OCI-LY7 (cell line): ENCODE data around the gene TMEM18. TPM values are rescaled to one million over a fixed set of nuclear protein-coding genes. Genes with fewer than 3 reads are reported as not detected.

Source experiments
- BruUV-seq: library from RNA; stranded (reverse); fragments of 400-500 nt; replicated peaks from 2 replicates; lab custom pipeline; 2021; lab: Mats Ljungman, UMichigan
- CTCF ChIA-PET: fragments of 300-600 bp; sonication (Branson Sonifier 250); formaldehyde crosslinking; loops from one replicate; lab custom pipeline; 2022; ENCODE audit warnings: antibody characterized with exemption; ENCODE audit not compliant: unreplicated experiment; lab: Charles Lee
- POLR2A ChIA-PET: fragments of 300-600 bp; sonication (Branson Sonifier 250); formaldehyde crosslinking; loops from one replicate; lab custom pipeline; 2022; ENCODE audit warnings: antibody characterized with exemption; lab: Charles Lee
- DNase-seq: peaks from one replicate; pipeline ENCODE4 v3.0.0-alpha.2; 2015; ENCODE audit warnings: low spot score
- H2AFZ ChIP-seq: fragments of 200-600 bp; sonication (generic), shearing (Covaris generic); 2 replicates; pipeline ENCODE4 v1.6.1; 2014; ENCODE audit warnings: mild to moderate bottlenecking, antibody characterized with exemption, low read length, moderate library complexity
- H3K27ac ChIP-seq: fragments of 200-600 bp; sonication (generic); 2 replicates; pipeline ENCODE4 v1.5.1; 2014; ENCODE audit warnings: mixed run types, low read depth, mild to moderate bottlenecking, moderate library complexity, low read length, inconsistent platforms; ENCODE audit not compliant: poor library complexity, severe bottlenecking
- H3K36me3 ChIP-seq: fragments of 200-600 bp; sonication (generic); 2 replicates; pipeline ENCODE4 v1.6.1; 2014; ENCODE audit warnings: mild to moderate bottlenecking, antibody characterized with exemption, low read length, moderate library complexity, mixed read lengths; ENCODE audit not compliant: insufficient read depth
- H3K4me1 ChIP-seq: fragments of 200-600 bp; sonication (generic); 2 replicates; pipeline ENCODE4 v1.5.1; 2014; ENCODE audit warnings: mild to moderate bottlenecking, low read length; ENCODE audit not compliant: insufficient read depth, poor library complexity, severe bottlenecking
- H3K4me2 ChIP-seq: fragments of 200-600 bp; sonication (generic); 2 replicates; pipeline ENCODE4 v1.6.1; 2014; ENCODE audit warnings: mild to moderate bottlenecking, low read length
- H3K4me3 ChIP-seq: fragments of 200-600 bp; sonication (generic); 2 replicates; pipeline ENCODE4 v1.5.1; 2014; ENCODE audit warnings: mild to moderate bottlenecking, low read depth, low read length; ENCODE audit not compliant: poor library complexity, severe bottlenecking
- H3K79me2 ChIP-seq: fragments of 200-600 bp; sonication (generic); 2 replicates; pipeline ENCODE4 v1.6.1; 2016; ENCODE audit warnings: low read depth, mild to moderate bottlenecking, low read length, moderate library complexity, mixed read lengths; ENCODE audit not compliant: insufficient read depth
- H3K9me2 ChIP-seq: fragments of 200-600 bp; sonication (generic); 2 replicates; pipeline ENCODE4 v1.6.1; 2016; ENCODE audit warnings: mild to moderate bottlenecking, low read length, mixed read lengths; ENCODE audit not compliant: insufficient read depth
- H3K9me3 ChIP-seq: fragments of 200-600 bp; sonication (generic); 2 replicates; pipeline ENCODE4 v1.6.1; 2014; ENCODE audit warnings: mild to moderate bottlenecking, mixed run types, low read length, mixed read lengths
- H4K20me1 ChIP-seq: fragments of 200-600 bp; sonication (generic); 2 replicates; pipeline ENCODE4 v1.6.1; 2014; ENCODE audit warnings: mild to moderate bottlenecking, antibody characterized with exemption, low read length, moderate library complexity, mixed read lengths; ENCODE audit not compliant: insufficient read depth
- CTCF ChIP-seq: fragments of 200-600 bp; sonication (generic); conservative IDR thresholded peaks from 2 replicates; pipeline ENCODE4 v1.5.1; 2014; ENCODE audit warnings: mild to moderate bottlenecking, antibody characterized with exemption, low read length, moderate library complexity, mixed read lengths
- EZH2phosphoT487 ChIP-seq: fragments of 200-600 bp; sonication (generic); IDR thresholded peaks from 2 replicates; pipeline ENCODE4 v1.6.1; 2018; ENCODE audit warnings: low read depth, borderline replicate concordance, mild to moderate bottlenecking, mixed run types, antibody characterized with exemption, low read length, moderate library complexity, mixed read lengths
- intact Hi-C: fragments of 100-400 bp; cut with micrococcal nuclease; formaldehyde crosslinking; loops from one replicate; pipeline ENCODE4 v1.10.0; 2022; ENCODE audit not compliant: unreplicated experiment
- total RNA-seq, 2 experiments: library from RNA; depleted of rRNA in 1 of 2; stranded (reverse); fragments of >200 nt in 1 of 2; shearing (Covaris generic) in 1 of 2; gene quantifications; 2 replicates each; pipeline ENCODE4 v1.2.3, GENCODE V29; 2014 to 2022

The TMEM18 gene
- total RNA-seq, 2 experiments from 2014 or later, result 18.2 to 31.1 TPM

- H3K9me2 ChIP-seq, result no peaks in the 10 kb centered on the region
- no peaks in the 10 kb centered on the region for H3K79me2 ChIP-seq
- ChIA-PET CTCF (interaction anchor here (0.5 kb wide), 1 partner anchor 45 kb away, joined by 4 read pairs; no protein-coding TSS in a partner anchor), POLR2A (no interaction called here)
- intact Hi-C loops, result loop anchor here (10.0 kb wide), 1 partner anchor 830 kb away; no protein-coding TSS in a partner anchor
- H3K4me2 ChIP-seq, result no peak overlapping the region
- H3K36me3 ChIP-seq, result no peaks in the 10 kb centered on the region
- H3K9me3 ChIP-seq, result no peaks in the 10 kb centered on the region
- no peak overlapping the region for H3K27ac ChIP-seq
- BruUV-seq, result no TSS peak
- H2AFZ ChIP-seq, result peak overlapping the region; percentile 42; the same call in 1 of the 2 replicates
- no peak for DNase-seq
- TF ChIP-seq EZH2phosphoT487, result no peak
- TF ChIP-seq CTCF, result no peak
- no peak overlapping the region for H3K4me3 ChIP-seq
- peaks cover 5% of the 10 kb centered on the region for H3K4me1 ChIP-seq
- no peaks in the 10 kb centered on the region for H4K20me1 ChIP-seq
These were observed 37.8 kb upstream of the TMEM18 start for GRCh38 chr2:715038-715437.

- intact Hi-C loops, result loop anchor here (10.0 kb wide), 1 partner anchor 831 kb away; no protein-coding TSS in a partner anchor
- no peaks in the 10 kb centered on the region for H3K9me2 ChIP-seq
- peak; percentile 82 for TF ChIP-seq CTCF
- TF ChIP-seq EZH2phosphoT487, result no peak
- no peaks in the 10 kb centered on the region for H4K20me1 ChIP-seq
- H3K27ac ChIP-seq, result no peak overlapping the region
- peaks cover 5% of the 10 kb centered on the region for H3K4me1 ChIP-seq
- no peaks in the 10 kb centered on the region for H3K9me3 ChIP-seq
- DNase-seq, result peak; percentile 78
- CTCF ChIA-PET, result interaction anchor here (0.5 kb wide), 1 partner anchor 44 kb away, joined by 4 read pairs; no protein-coding TSS in a partner anchor
- H3K79me2 ChIP-seq, result no peaks in the 10 kb centered on the region
- H2AFZ ChIP-seq, result peak overlapping the region; percentile 42; the same call in 1 of the 2 replicates
- no peak overlapping the region for H3K4me2 ChIP-seq
- no TSS peak for BruUV-seq
- H3K4me3 ChIP-seq, result no peak overlapping the region
- no peaks in the 10 kb centered on the region for H3K36me3 ChIP-seq
- POLR2A ChIA-PET, result no interaction called here
These were observed 37.0 kb upstream of the TMEM18 start for GRCh38 chr2:714005-714741.
